Mesenchymal stem cell (in vitro differentiated cells and primary cell): ENCODE results near the gene SELENON. TPM values are rescaled to one million over a fixed set of nuclear protein-coding genes. Genes with fewer than 3 reads are reported as not detected.

Source experiments
- DNase-seq: peaks from one replicate; pipeline ENCODE4 v3.0.0-alpha.2; 2013
- H2AFZ ChIP-seq: one replicate; pipeline ENCODE4 v1.6.1; 2013; ENCODE audit warnings: low read depth, mild to moderate bottlenecking, control low read depth, inconsistent platforms, low read length, moderate library complexity
- H2AK5ac ChIP-seq: 2 replicates; pipeline ENCODE4 v1.6.1; 2013; ENCODE audit warnings: low read length, moderate library complexity, mild to moderate bottlenecking, inconsistent platforms; ENCODE audit not compliant: severe bottlenecking
- H2BK120ac ChIP-seq: one replicate; pipeline ENCODE4 v1.6.1; 2013; ENCODE audit warnings: low read depth, mild to moderate bottlenecking, inconsistent platforms, low read length, moderate library complexity
- H2BK12ac ChIP-seq, 2 experiments: one replicate each; pipeline ENCODE4 v1.6.1; 2013; ENCODE audit warnings: inconsistent platforms in 2 of 2, low read length in 2 of 2, mild to moderate bottlenecking in 2 of 2, moderate library complexity in 2 of 2, control low read depth in 1 of 2
- H2BK15ac ChIP-seq: one replicate; pipeline ENCODE4 v1.6.1; 2013; ENCODE audit warnings: mild to moderate bottlenecking, low read depth, inconsistent platforms; ENCODE audit not compliant: poor library complexity, severe bottlenecking
- H2BK5ac ChIP-seq: 2 replicates; pipeline ENCODE4 v1.6.1; 2013; ENCODE audit warnings: low read depth, mild to moderate bottlenecking, low read length, control low read depth, inconsistent platforms; ENCODE audit not compliant: poor library complexity, severe bottlenecking
- H3K14ac ChIP-seq, 2 experiments: one replicate each; pipeline ENCODE4 v1.6.1; 2013; ENCODE audit warnings: inconsistent platforms in 2 of 2, low read length in 2 of 2, control low read depth in 1 of 2, mild to moderate bottlenecking in 1 of 2, moderate library complexity in 1 of 2
- H3K18ac ChIP-seq, 2 experiments: one replicate each; pipeline ENCODE4 v1.6.1; 2013; ENCODE audit warnings: inconsistent platforms in 2 of 2, low read length in 2 of 2, control low read depth in 1 of 2, low read depth in 1 of 2, mild to moderate bottlenecking in 1 of 2
- H3K23ac ChIP-seq, 2 experiments: one replicate each; pipeline ENCODE4 v1.6.1; 2013; ENCODE audit warnings: inconsistent platforms in 2 of 2, low read length in 2 of 2, mild to moderate bottlenecking in 2 of 2, moderate library complexity in 2 of 2, control low read depth in 1 of 2
- H3K27ac ChIP-seq: 2 replicates; pipeline ENCODE4 v1.5.1; 2013; ENCODE audit warnings: mild to moderate bottlenecking, moderate library complexity, low read length, control low read depth, inconsistent platforms; ENCODE audit not compliant: poor library complexity, severe bottlenecking
- H3K27me3 ChIP-seq, 2 experiments: 2 replicates each; pipeline versions ENCODE4 v1.6.1 to v1.7.0; 2013; ENCODE audit warnings: low read length in 2 of 2, mild to moderate bottlenecking in 2 of 2, moderate library complexity in 2 of 2, control low read depth in 1 of 2, inconsistent platforms in 1 of 2; ENCODE audit not compliant: control insufficient read depth in 1 of 2, insufficient read depth in 1 of 2
- H3K36me3 ChIP-seq, 2 experiments: 2 replicates each; pipeline versions ENCODE4 v1.6.1 to v1.7.0; 2013; ENCODE audit warnings: low read length in 2 of 2, control low read depth in 1 of 2, inconsistent platforms in 1 of 2, low read depth in 1 of 2, mild to moderate bottlenecking in 1 of 2; ENCODE audit not compliant: insufficient read depth in 2 of 2, control insufficient read depth in 1 of 2
- H3K4ac ChIP-seq, 2 experiments: one replicate each; pipeline ENCODE4 v1.6.1; 2013; ENCODE audit warnings: inconsistent platforms in 2 of 2, low read length in 2 of 2, mild to moderate bottlenecking in 2 of 2, moderate library complexity in 2 of 2, control low read depth in 1 of 2, low read depth in 1 of 2
- H3K4me1 ChIP-seq: 2 replicates; pipeline ENCODE4 v1.6.1; 2013; ENCODE audit warnings: low read depth, low read length, control low read depth; ENCODE audit not compliant: control insufficient read depth, insufficient read depth
- H3K4me2 ChIP-seq: 2 replicates; pipeline ENCODE4 v1.6.1; 2013; ENCODE audit warnings: low read length, mild to moderate bottlenecking, inconsistent platforms; ENCODE audit not compliant: poor library complexity, severe bottlenecking
- H3K4me3 ChIP-seq, 2 experiments: 2 replicates each; pipeline versions ENCODE4 v1.5.1 to v1.7.0; 2013; ENCODE audit warnings: low read length in 2 of 2, mild to moderate bottlenecking in 2 of 2, control low read depth in 1 of 2, low read depth in 1 of 2; ENCODE audit not compliant: insufficient read depth in 1 of 2
- H3K79me1 ChIP-seq: replicated peaks from 2 replicates; pipeline ENCODE4 v1.6.1; 2013; ENCODE audit warnings: mild to moderate bottlenecking, control low read depth, low read length, inconsistent platforms; ENCODE audit not compliant: poor library complexity, severe bottlenecking
- H3K9ac ChIP-seq: 2 replicates; pipeline ENCODE4 v1.7.0; 2013; ENCODE audit warnings: mild to moderate bottlenecking, low read length, moderate library complexity
- H3K9me3 ChIP-seq: 2 replicates; pipeline ENCODE4 v1.7.0; 2013; ENCODE audit warnings: mild to moderate bottlenecking, low read length; ENCODE audit not compliant: control insufficient read depth
- H4K8ac ChIP-seq: one replicate; pipeline ENCODE4 v1.6.1; 2013; ENCODE audit warnings: inconsistent platforms, mild to moderate bottlenecking, low read length, moderate library complexity
- H4K91ac ChIP-seq: one replicate; pipeline ENCODE4 v1.6.1; 2013; ENCODE audit warnings: mild to moderate bottlenecking, low read length, inconsistent platforms
- WGBS: methylation state at CpG from one replicate; pipeline ENCODE4 v1.1.7; 2013; ENCODE audit warnings: mixed read lengths; 5-methylcytosine and 5-hydroxymethylcytosine counted together
- polyA plus RNA-seq, 2 experiments: library from polyadenylated mRNA; stranded (reverse); fragments of 200-250 nt; gene quantifications; one replicate each; pipeline ENCODE4 v1.2.3, GENCODE V29; 2013

Gene SELENON, protein sequence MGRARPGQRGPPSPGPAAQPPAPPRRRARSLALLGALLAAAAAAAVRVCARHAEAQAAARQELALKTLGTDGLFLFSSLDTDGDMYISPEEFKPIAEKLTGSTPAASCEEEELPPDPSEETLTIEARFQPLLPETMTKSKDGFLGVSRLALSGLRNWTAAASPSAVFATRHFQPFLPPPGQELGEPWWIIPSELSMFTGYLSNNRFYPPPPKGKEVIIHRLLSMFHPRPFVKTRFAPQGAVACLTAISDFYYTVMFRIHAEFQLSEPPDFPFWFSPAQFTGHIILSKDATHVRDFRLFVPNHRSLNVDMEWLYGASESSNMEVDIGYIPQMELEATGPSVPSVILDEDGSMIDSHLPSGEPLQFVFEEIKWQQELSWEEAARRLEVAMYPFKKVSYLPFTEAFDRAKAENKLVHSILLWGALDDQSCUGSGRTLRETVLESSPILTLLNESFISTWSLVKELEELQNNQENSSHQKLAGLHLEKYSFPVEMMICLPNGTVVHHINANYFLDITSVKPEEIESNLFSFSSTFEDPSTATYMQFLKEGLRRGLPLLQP
- polyA plus RNA-seq (2013, experiment 1 of 2), result 115 TPM
- polyA plus RNA-seq (2013, experiment 2 of 2), result 113 TPM

DNA sequence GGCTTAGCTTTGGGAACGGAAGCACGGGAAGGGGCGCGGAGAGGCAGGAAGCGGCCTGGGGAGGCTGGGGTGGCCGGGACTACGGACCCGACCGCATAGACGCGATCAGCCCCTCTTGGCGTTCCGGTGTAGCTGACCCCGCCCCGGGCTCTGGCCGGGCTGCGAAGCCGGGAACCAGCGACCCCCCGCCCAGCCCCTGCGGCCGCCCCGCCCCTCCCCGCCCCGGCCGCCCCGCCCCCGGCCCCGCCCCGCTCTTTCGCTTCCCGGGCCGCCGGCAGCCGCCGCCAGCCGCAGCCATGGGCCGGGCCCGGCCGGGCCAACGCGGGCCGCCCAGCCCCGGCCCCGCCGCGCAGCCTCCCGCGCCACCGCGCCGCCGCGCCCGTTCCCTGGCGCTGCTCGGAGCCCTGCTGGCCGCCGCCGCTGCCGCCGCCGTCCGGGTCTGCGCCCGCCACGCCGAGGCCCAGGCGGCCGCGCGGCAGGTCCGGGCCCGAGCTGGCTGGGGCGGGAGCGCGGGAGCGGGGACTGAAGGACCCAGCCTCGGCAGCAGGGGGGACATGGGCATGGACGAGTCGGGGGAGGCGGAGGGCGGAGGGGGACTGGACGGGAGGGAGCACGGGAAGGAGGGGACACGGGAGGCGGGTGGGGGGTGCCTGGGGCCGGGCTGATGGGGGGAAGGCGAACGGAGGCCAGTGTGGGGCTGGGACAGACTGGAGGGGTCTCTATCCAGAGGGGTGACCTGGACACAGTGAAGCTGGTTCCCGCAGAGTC lies at the start of gene SELENON:
TSS of gene SELENON (plus strand) at position 259 of the 768 bp plus-strand sequence. CDS start at position 297, 38 bp downstream.
- peaks cover 3 to 12% of the 10 kb centered on the region in 2 experiments for H3K36me3 ChIP-seq
- peak within 1 kb of the TSS; percentile 55 to 85 for H2BK12ac ChIP-seq
- H3K14ac ChIP-seq, result peak within 1 kb of the TSS in 1 of 2 experiments; percentile 91
- H3K23ac ChIP-seq, result peak within 1 kb of the TSS; percentile 37 to 54
- WGBS, result under 1% methylated on average over 43 of the region's 91 CpGs
- DNase-seq, result peak; percentile 54
- peak within 1 kb of the TSS; percentile 94 for H4K91ac ChIP-seq
- no peaks in the 10 kb centered on the region for H3K27me3 ChIP-seq
- H2AK5ac ChIP-seq, result peak within 1 kb of the TSS; percentile 46
- peaks cover 22% of the 10 kb centered on the region for H3K4me1 ChIP-seq
- H3K9ac ChIP-seq, result peak within 1 kb of the TSS; percentile 92
- no peaks in the 10 kb centered on the region for H3K9me3 ChIP-seq
- peak within 1 kb of the TSS; percentile 87 for H4K8ac ChIP-seq
- peak within 1 kb of the TSS; percentile 74 for H2BK15ac ChIP-seq
- peak within 1 kb of the TSS; percentile 73 to 89 for H3K18ac ChIP-seq
- peaks cover 13% of the 10 kb centered on the region for H3K79me1 ChIP-seq
- peak within 1 kb of the TSS; percentile 78 to 94 for H3K4ac ChIP-seq
- peak within 1 kb of the TSS; percentile 87 for H3K4me2 ChIP-seq
- H2AFZ ChIP-seq, result peak within 1 kb of the TSS; percentile 87
- no peak within 1 kb of the TSS for H3K27ac ChIP-seq
- H3K4me3 ChIP-seq, result peak within 1 kb of the TSS; percentile 82 to 91
- H2BK120ac ChIP-seq, result peak within 1 kb of the TSS; percentile 87
- H2BK5ac ChIP-seq, result peak within 1 kb of the TSS; percentile 47

GRCh38 chr1:25750923-25751605 lies 48.9 kb upstream of the SELENON start:
- Histone ChIP-seq H4K91ac (no peak overlapping the region), H3K27ac (no peak overlapping the region), H3K4me2 (no peak overlapping the region), H3K27me3 (peaks cover 0 to 63% of the 10 kb centered on the region in 2 experiments), H2BK120ac (no peak overlapping the region), H2AFZ (no peak overlapping the region), H3K14ac (no peak overlapping the region), H3K9ac (no peak overlapping the region), H2BK5ac (no peak overlapping the region), H2BK15ac (no peak overlapping the region), H3K18ac (no peak overlapping the region), H2AK5ac (no peak overlapping the region), H3K4ac (no peak overlapping the region), H3K23ac (no peak overlapping the region), H4K8ac (no peak overlapping the region), H3K4me1 (peaks cover 2% of the 10 kb centered on the region), H2BK12ac (no peak overlapping the region), H3K79me1 (no peaks in the 10 kb centered on the region), H3K4me3 (no peak overlapping the region), H3K36me3 (peaks cover 0 to 67% of the 10 kb centered on the region in 2 experiments), H3K9me3 (no peaks in the 10 kb centered on the region)
- WGBS, result 72% methylated on average over 6 of the region's 6 CpGs
- DNase-seq, result no peak

DNA sequence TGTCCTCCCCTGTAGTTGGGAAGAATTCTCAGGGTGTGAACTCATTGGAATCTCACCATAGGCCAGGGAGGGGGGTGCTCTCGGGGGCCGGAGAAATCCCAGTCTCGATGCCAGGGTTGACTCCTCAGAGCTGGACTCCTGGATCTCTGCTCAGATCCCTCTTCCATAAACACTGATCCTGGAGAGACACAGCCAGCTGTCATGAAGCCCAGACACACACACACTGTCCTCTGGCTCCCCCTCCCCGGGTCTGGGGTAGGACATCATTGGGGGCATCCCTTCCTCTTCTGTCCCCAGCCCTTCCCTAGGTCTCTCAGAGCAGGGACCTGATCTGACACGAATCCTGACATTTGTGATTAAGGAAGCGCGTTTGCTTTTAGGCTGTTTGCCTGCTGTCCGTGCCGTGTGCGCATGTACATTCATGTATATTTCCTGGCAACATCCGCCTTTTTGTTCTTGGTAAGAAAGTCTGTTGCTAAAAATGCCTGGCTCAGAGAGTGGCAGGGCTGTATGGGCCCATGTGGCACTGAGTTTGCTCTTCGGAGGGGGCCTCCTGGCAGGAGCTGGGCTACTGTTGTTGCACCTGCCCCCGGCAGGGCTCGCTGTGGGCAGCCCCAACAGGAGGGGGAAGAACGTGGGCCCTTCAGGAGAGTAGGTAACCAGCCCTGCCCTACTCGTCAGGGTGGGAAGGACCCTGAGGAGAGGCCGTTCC lies 45.4 kb upstream of the SELENON start:
- Histone ChIP-seq H4K91ac (no peak overlapping the region), H3K4me2 (no peak overlapping the region), H2BK15ac (no peak overlapping the region), H3K27me3 (peaks cover 0 to 71% of the 10 kb centered on the region in 2 experiments), H3K9ac (no peak overlapping the region), H3K23ac (no peak overlapping the region), H2BK12ac (no peak overlapping the region), H3K4ac (no peak overlapping the region), H2AFZ (no peak overlapping the region), H3K36me3 (peaks cover 0 to 91% of the 10 kb centered on the region in 2 experiments), H3K27ac (no peak overlapping the region), H3K14ac (peak overlapping the region in 1 of 2 experiments; percentile 44), H3K4me1 (no peaks in the 10 kb centered on the region), H2AK5ac (no peak overlapping the region), H2BK5ac (no peak overlapping the region), H3K79me1 (no peaks in the 10 kb centered on the region), H3K9me3 (no peaks in the 10 kb centered on the region), H4K8ac (no peak overlapping the region), H3K18ac (no peak overlapping the region), H3K4me3 (no peak overlapping the region), H2BK120ac (no peak overlapping the region)
- DNase-seq, result no peak
- 83% methylated on average over 17 of the region's 17 CpGs for WGBS
